ENCODE measurements around the gene SH3PXD2A.

Gene SH3PXD2A

GRCh38 chr10:103802081-103802480 lies 53.3 kb downstream of the SH3PXD2A start:
- Mint-ChIP-seq H3K4me3 (no peak overlapping the region), H3K4me1 (peaks cover 24% of the 10 kb centered on the region), H3K27ac (no peak overlapping the region), H3K27me3 (no peaks in the 10 kb centered on the region), H3K9me3 (no peaks in the 10 kb centered on the region), H3K36me3 (no peaks in the 10 kb centered on the region)

DNA sequence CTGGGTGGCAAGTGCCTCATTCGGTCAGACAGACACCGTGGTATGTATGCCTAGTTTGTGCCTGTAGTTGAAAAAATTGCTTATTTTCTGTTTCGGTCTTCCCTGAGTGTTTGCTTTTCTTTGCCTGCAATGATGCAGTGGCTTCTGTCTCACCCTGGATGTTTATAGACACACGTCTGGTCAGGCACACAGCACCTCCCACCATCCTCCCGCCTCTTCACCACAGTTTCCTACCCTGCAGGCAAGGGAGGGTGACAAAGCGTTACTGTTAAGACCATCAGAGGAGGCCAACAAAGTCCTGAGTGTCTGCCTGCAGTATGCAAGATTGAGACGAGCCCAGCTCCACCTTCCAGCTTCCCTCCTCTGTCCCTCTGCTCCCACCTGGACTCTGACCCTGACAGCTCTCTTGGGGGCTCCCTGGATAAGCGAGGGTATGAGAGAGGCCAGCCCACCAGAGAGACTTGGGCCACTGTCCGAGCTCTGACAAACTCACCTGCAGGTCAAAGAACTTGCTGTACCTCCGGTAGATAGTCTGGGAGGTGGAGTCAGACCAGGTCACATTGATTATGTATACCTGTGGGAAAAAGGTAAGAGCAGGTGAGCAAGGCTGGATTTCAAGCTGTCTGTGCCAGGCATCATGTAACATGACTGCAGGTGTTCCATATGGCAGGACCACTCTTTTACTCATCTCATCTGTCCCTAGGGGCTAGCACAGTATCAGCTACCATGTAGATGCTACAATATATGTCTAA lies 54.4 kb downstream of the SH3PXD2A start:
- no peaks in the 10 kb centered on the region for H3K27me3 Mint-ChIP-seq
- peaks cover 24% of the 10 kb centered on the region for H3K4me1 Mint-ChIP-seq
- H3K36me3 Mint-ChIP-seq, result no peaks in the 10 kb centered on the region
- no peaks in the 10 kb centered on the region for H3K9me3 Mint-ChIP-seq
- no peak overlapping the region for H3K4me3 Mint-ChIP-seq
- no peak overlapping the region for H3K27ac Mint-ChIP-seq

- Mint-ChIP-seq H3K4me3 (no peak overlapping the region), H3K9me3 (no peaks in the 10 kb centered on the region), H3K27ac (no peak overlapping the region), H3K36me3 (no peaks in the 10 kb centered on the region), H3K4me1 (peaks cover 24% of the 10 kb centered on the region), H3K27me3 (no peaks in the 10 kb centered on the region)
Measured at GRCh38 chr10:103800089-103800488, 55.3 kb downstream of the SH3PXD2A start.

DNA sequence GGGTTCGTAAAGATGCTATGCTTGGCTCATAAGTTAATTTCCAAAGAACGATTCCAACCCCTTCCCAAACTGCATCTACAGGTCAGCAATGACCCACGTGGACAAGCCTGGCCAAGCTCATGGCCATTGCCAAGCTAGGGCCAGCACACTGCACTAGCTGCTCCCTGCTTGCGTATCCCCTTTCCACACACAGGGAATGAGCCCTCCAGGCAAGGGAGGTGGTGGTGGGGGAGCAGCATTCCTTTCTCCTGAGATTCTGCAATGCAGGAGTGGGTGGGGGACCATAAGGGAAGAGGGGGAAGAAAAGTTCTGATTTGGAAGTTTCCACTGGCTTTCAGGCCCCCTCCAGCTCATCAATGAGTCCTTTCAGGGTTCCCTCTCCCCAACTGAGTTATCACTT lies 56.0 kb downstream of the SH3PXD2A start:
- no peaks in the 10 kb centered on the region for H3K27me3 Mint-ChIP-seq
- no peak overlapping the region for H3K4me3 Mint-ChIP-seq
- no peak overlapping the region for H3K27ac Mint-ChIP-seq
- no peaks in the 10 kb centered on the region for H3K36me3 Mint-ChIP-seq
- H3K4me1 Mint-ChIP-seq, result peaks cover 23% of the 10 kb centered on the region
- no peaks in the 10 kb centered on the region for H3K9me3 Mint-ChIP-seq

GRCh38 chr10:103798511-103798910 lies 56.9 kb downstream of the SH3PXD2A start:
- Mint-ChIP-seq H3K27me3 (no peaks in the 10 kb centered on the region), H3K9me3 (no peaks in the 10 kb centered on the region), H3K4me3 (no peak overlapping the region), H3K4me1 (peaks cover 14% of the 10 kb centered on the region), H3K36me3 (no peaks in the 10 kb centered on the region), H3K27ac (no peak overlapping the region)

GRCh38 chr10:103797857-103798256 lies 57.5 kb downstream of the SH3PXD2A start:
- Mint-ChIP-seq H3K9me3 (no peaks in the 10 kb centered on the region), H3K27me3 (no peaks in the 10 kb centered on the region), H3K4me3 (no peak overlapping the region), H3K36me3 (no peaks in the 10 kb centered on the region), H3K4me1 (peaks cover 12% of the 10 kb centered on the region), H3K27ac (no peak overlapping the region)

- Mint-ChIP-seq H3K27ac (no peak overlapping the region), H3K4me1 (peaks cover 7% of the 10 kb centered on the region), H3K4me3 (no peak overlapping the region), H3K27me3 (no peaks in the 10 kb centered on the region), H3K9me3 (no peaks in the 10 kb centered on the region), H3K36me3 (no peaks in the 10 kb centered on the region)
Measured at GRCh38 chr10:103795634-103796270, 59.6 kb downstream of the SH3PXD2A start.

DNA sequence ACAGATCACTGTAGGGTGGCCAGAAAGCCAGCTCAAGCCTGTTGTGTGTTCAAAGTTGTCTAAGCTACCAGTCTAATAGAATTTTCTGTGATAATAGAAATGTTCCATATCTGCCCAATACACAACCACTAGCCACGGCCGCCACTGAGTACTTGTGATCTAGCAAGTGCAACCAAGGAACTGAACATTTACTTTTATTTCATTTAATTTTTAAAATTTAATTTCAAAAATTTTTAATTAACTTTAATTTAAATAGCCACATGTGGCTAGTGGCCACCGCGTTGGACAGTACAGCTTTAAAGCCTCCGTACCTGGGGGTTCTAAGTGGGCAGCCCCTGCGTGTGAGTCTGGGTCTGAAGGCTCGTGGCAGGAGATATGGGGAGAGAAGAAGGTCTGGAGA lies 60.4 kb downstream of the SH3PXD2A start:
- H3K9me3 Mint-ChIP-seq, result no peaks in the 10 kb centered on the region
- no peak overlapping the region for H3K27ac Mint-ChIP-seq
- H3K4me3 Mint-ChIP-seq, result no peak overlapping the region
- H3K4me1 Mint-ChIP-seq, result no peaks in the 10 kb centered on the region
- H3K36me3 Mint-ChIP-seq, result no peaks in the 10 kb centered on the region
- no peaks in the 10 kb centered on the region for H3K27me3 Mint-ChIP-seq

DNA sequence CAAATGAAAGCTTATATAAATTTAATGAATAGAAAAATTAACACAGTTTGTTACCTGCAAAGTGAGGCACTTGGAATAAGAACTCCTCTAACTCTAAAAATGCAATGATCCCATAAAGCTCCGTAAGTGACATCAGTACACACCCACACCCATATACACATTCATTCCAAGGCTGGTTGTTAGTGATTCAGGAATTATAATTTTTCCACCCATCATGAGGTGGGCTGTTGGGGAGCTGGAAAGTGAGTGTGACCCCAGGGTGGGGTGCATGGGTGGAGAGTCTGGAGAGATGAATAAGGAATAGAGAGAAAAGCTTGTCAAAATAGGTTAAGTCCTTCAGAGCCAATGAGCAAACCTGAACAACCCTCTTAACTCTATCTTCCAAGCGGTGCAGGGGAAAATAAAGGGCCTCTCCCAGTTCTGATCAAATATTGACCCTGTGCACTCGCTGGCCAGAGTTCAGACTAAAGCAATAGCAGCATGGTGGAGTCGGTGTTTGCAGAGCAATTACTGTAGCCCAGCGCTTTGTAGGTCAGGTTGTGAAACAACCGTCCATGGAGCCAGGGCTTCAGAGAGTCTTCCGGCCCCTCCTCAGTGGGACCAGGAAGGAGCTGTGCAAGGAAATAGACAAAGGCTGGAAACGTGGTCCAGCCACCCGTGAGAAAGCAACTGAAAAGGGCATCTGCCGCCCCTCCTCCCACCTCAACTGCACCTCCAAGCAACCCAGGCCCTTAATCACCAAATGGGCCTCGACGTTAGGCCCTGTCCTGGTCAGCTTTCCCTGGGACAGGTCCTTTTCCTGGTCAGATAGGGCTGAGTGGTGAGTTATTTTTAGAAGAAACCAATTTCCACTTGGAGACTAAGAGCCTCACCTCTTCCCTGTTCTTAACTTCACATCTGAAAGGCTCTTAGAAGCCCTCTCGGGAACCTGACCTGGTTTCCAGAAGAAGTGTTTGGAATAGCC lies 61.2 kb downstream of the SH3PXD2A start:
- peaks cover 7% of the 10 kb centered on the region for H3K4me1 Mint-ChIP-seq

GRCh38 chr10:103793429-103793828 lies 61.9 kb downstream of the SH3PXD2A start:
- H3K4me3 Mint-ChIP-seq, result no peak overlapping the region
- H3K36me3 Mint-ChIP-seq, result no peaks in the 10 kb centered on the region
- H3K9me3 Mint-ChIP-seq, result no peaks in the 10 kb centered on the region
- no peak overlapping the region for H3K27ac Mint-ChIP-seq
- H3K27me3 Mint-ChIP-seq, result no peaks in the 10 kb centered on the region
- H3K4me1 Mint-ChIP-seq, result peaks cover 11% of the 10 kb centered on the region

More for the DNA sequence above, 61.2 kb downstream of the SH3PXD2A start:
- Mint-ChIP-seq H3K36me3 (no peaks in the 10 kb centered on the region), H3K4me3 (no peak overlapping the region), H3K27ac (no peak overlapping the region), H3K9me3 (no peaks in the 10 kb centered on the region), H3K27me3 (no peaks in the 10 kb centered on the region)

DNA sequence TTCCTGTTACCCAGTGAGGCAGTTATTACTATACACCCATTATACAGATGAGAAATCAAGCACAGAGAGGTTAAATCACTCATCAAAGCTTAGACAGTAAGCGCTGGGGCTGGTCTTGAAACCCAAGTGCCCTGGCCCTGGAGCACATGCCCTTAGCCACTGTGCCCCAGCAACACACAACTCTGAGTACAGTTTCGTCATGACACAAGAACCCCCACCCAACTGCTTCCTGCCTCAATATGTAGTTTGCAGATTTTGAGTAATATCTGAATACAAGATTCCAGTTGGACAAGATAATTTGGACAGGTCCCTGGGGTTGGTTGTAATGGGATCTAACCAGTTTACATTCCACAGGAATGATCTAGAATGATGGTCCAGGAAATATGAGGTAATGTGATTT lies 62.8 kb downstream of the SH3PXD2A start:
- H3K36me3 Mint-ChIP-seq, result no peaks in the 10 kb centered on the region
- no peak overlapping the region for H3K27ac Mint-ChIP-seq
- H3K4me1 Mint-ChIP-seq, result peaks cover 11% of the 10 kb centered on the region
- H3K27me3 Mint-ChIP-seq, result no peaks in the 10 kb centered on the region
- H3K4me3 Mint-ChIP-seq, result no peak overlapping the region
- H3K9me3 Mint-ChIP-seq, result no peaks in the 10 kb centered on the region

- Mint-ChIP-seq H3K4me3 (no peak overlapping the region), H3K27me3 (no peaks in the 10 kb centered on the region), H3K4me1 (peaks cover 11% of the 10 kb centered on the region), H3K36me3 (no peaks in the 10 kb centered on the region), H3K27ac (no peak overlapping the region), H3K9me3 (no peaks in the 10 kb centered on the region)
Measured at GRCh38 chr10:103791858-103792257, 63.5 kb downstream of the SH3PXD2A start.

GRCh38 chr10:103791291-103791690 lies 64.1 kb downstream of the SH3PXD2A start:
- H3K27me3 Mint-ChIP-seq, result no peaks in the 10 kb centered on the region
- no peak overlapping the region for H3K27ac Mint-ChIP-seq
- H3K9me3 Mint-ChIP-seq, result no peaks in the 10 kb centered on the region
- H3K4me3 Mint-ChIP-seq, result no peak overlapping the region
- H3K4me1 Mint-ChIP-seq, result peaks cover 11% of the 10 kb centered on the region
- H3K36me3 Mint-ChIP-seq, result no peaks in the 10 kb centered on the region

DNA sequence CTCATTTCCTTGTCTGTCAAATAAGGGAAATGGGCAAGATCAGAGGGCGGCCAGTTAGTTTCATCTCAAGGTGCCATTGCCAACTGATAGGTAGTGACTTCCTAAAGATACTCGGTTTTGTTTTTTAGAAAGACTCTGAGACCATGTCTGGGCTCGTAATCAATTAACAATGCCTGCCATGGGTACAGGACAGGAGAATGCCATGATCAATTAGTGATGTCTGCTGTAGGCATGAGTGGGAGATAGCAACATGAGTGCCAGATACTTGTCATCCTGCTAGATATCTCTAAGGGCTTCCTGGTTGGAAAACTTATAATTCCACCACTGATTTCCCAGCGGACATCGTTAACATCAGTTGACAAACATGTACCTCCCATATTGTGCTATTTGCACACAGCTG lies 64.8 kb downstream of the SH3PXD2A start:
- Mint-ChIP-seq H3K36me3 (no peaks in the 10 kb centered on the region), H3K27ac (no peak overlapping the region), H3K9me3 (no peaks in the 10 kb centered on the region), H3K4me1 (peaks cover 11% of the 10 kb centered on the region), H3K4me3 (no peak overlapping the region), H3K27me3 (no peaks in the 10 kb centered on the region)

- no peaks in the 10 kb centered on the region for H3K27me3 Mint-ChIP-seq
- no peak overlapping the region for H3K4me3 Mint-ChIP-seq
- no peaks in the 10 kb centered on the region for H3K36me3 Mint-ChIP-seq
- H3K4me1 Mint-ChIP-seq, result peaks cover 11% of the 10 kb centered on the region
- H3K27ac Mint-ChIP-seq, result no peak overlapping the region
- no peaks in the 10 kb centered on the region for H3K9me3 Mint-ChIP-seq
Measured at GRCh38 chr10:103789771-103790201, 65.6 kb downstream of the SH3PXD2A start.

GRCh38 chr10:103789161-103789560 lies 66.2 kb downstream of the SH3PXD2A start:
- no peaks in the 10 kb centered on the region for H3K27me3 Mint-ChIP-seq
- H3K4me1 Mint-ChIP-seq, result peaks cover 11% of the 10 kb centered on the region
- H3K4me3 Mint-ChIP-seq, result no peak overlapping the region
- H3K27ac Mint-ChIP-seq, result no peak overlapping the region
- H3K9me3 Mint-ChIP-seq, result no peaks in the 10 kb centered on the region
- no peaks in the 10 kb centered on the region for H3K36me3 Mint-ChIP-seq

Data from activated naive CD4-positive, alpha-beta T cell treated with anti-CD3 and anti-CD28 coated beads, Interleukin-2, amount 50 U/mL, for 24 hours (primary cell).